Left colon (tissue), 2 donors: ENCODE data around the gene CACNA2D3. TPM values are rescaled to one million over a fixed set of nuclear protein-coding genes. Genes with fewer than 3 reads are reported as not detected.

ENCODE experiments used
- ATAC-seq: fragments of 200-7000 bp; cut with Tn5 transposase; one replicate; pipeline ENCODE4 v1.9.1; 2020; ENCODE audit warnings: mild to moderate bottlenecking, moderate library complexity
- DNase-seq, 2 donors: peaks; one replicate each; pipeline ENCODE4 v3.0.0-alpha.2; 2020
- intact Hi-C, 2 donors: fragments of 100-400 bp; cut with DNase I in 1 of 2; cut with micrococcal nuclease in 1 of 2; formaldehyde crosslinking; loops; one replicate each; pipeline versions ENCODE4 v1.11.2 to v1.14.0; 2022; cut with DNase I, micrococcal nuclease
- total RNA-seq, 2 donors: library from RNA; stranded (reverse); fragmentation: NEBNext Ultra II Directional; extraction: Animal tissue kit (Norgen Biotek cat#: 25700); gene quantifications; one replicate each; pipeline ENCODE4 v1.2.1, GENCODE V29; 2021
- donor health status: DM: no; HTN: no; CAD: no.
- donor health status: DM: yes; HTN: yes; CAD: no.

Gene CACNA2D3
- total RNA-seq, 2 donors from 2014 or later, result 0.24 to 0.64 TPM

DNA sequence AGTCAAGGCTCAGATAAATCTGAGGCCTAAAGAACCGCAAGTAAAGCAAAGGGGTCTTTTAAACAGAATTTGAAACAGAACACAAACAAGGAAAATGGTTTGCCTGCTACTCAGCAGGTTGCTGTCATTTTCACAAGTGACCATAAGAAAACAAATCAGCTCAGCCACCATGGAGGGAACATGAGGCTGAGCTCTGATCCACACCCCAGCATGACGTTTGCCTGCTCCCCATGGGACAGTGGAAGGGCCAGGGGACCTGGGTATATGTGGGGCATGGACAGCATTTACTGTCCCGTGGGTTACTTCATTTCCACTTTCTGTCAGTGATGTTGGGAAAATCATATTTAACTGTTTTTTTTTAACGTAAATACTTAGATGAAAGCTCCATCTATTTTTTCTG lies 434.3 kb downstream of the CACNA2D3 start:
- intact Hi-C loops, result no loop called here
- ATAC-seq (no peak), DNase-seq (no peak)

DNA sequence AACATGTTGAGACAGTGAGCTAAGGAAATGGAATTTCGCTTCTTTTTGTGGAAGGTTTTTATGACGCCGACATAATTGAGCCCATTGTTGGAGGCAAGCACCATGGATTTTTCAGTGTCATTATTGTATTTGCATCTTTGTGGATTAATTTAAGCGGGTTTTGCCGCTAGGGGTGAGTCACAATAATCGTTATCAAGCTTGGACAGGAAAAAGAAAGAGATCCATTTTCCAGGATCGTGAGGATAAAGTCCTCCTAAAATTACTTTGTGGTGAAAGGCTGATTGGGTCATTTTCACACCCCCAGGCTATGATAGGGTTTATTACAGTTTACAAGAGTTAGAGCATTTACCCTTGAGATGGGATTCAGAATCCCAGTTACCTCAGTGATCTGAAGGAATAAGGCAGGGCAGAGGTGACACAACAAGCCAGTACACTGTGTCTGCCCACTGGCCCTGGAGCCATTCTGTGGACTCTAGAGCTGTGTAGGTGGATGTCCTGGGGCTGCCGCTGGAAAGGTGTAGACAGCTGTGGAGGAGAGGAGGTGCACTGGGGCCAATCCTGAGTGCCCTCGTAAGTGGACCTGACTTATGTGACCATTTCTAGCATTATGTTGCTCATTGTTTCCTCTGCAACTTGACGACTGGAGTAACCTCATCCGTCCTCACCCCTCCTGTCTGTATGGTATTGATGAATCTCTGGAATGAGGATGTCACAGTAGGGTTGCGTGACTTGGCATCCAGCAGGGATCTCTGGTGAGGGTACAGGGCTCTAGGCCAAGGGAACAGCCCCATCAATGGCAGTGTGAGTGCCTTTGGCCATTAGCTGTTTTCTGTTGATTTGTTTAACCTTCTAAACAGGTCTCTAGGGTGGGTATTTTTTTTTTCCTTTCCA lies 435.4 kb downstream of the CACNA2D3 start:
- intact Hi-C loops, result no loop called here
- no peak for DNase-seq
- ATAC-seq, result no peak

DNA sequence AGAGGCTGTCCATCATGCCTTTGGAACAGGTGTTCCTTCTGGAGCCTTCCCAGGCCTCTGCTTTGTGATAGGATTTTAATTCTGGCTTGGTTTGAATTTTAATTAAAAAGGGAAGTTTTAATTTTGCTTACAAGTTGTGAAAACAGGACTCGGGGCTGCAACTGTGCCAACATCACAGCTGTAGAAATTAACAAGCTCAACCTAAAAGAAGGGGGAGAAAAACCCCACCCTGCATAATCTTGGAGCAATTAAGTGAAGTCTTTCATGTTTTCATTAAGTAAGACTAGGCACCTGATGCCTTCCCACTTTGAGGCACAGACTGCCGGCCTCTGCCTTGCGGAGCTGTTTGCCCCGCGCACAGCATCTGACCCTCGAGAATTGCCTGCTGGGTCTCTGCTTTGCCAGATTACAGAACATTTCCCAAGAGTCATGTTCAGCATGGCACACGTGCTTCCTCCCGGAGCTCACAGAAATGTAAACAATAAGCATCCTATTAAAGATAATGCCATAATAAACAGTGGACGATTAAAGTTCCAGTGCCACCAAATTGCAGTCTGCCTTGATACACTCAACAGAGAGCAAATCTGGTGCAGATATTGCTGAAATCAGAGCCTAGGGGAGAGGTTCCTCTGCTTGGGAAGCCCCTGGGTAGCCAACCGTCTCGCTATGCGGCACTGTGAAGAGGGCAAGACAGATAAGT lies 441.3 kb downstream of the CACNA2D3 start:
- ATAC-seq (no peak), DNase-seq (no peak)
- intact Hi-C loops, result no loop called here

DNA sequence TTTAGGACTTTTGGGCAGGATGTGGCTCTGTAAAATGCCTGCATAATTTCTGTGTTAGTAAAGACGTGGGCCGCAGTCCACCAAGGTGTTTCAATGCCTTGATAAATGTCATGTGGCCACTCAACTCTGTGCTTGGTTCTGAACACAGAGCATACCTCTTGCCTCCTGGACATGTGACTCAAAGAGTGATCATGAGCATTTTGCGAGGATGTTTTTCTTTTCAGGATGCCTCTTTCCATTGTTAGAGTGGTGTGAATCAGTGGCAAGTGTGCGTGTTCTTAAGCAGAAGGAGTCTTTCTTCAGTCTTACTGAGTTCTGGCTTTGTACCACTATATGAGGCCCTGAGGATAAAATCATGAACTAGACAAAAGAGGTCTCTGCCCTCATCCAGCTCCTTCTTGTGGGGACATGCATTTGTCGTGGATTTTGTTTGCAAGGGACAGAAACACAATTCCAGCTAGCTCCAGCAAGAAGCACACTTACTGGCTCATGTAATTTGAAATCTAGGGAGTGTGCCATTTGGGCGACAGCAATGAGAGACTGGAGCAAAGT lies 442.1 kb downstream of the CACNA2D3 start:
- no peak for ATAC-seq
- intact Hi-C loops, result no loop called here
- no peak for DNase-seq

DNA sequence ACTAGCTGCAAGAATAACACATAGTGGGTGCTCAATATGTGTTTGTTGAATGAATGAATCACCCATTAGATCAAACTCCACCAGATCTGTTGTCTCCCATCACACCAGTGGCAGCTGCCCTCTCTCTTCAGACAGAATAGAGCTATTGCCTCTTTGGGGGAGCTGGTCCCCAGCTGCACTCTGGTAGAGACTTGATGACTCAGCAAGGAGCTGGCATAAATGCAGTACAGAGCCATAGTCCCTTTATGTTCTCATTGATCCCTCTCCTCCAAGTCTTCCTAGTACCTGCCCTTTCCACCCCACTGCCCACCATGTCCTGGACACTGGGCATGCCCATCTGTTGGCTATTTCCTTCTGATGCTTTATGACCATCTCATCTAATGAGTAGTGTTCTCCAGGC lies 443.6 kb downstream of the CACNA2D3 start:
- ATAC-seq, result no peak
- intact Hi-C loops, result no loop called here
- DNase-seq, result no peak

DNA sequence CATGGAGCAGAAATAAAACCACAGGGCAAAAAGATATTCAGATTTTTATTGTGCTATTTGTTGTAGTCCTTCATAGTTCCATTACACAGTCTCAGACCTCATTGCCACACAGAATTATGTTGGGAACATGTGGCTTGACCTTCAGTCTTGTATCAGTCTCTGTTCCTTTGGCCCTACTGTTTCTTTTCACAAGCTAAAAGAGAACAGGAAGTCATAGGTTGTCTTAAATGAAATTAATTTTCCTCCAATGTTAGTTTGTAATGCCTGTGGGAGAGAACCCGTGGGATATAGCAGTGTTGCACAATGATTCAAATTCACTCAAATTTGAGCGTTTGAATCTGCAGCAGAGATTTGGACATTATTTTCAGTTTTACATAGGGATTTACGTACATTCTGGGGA lies 445.6 kb downstream of the CACNA2D3 start:
- no peak for DNase-seq
- intact Hi-C loops, result no loop called here
- no peak for ATAC-seq

DNA sequence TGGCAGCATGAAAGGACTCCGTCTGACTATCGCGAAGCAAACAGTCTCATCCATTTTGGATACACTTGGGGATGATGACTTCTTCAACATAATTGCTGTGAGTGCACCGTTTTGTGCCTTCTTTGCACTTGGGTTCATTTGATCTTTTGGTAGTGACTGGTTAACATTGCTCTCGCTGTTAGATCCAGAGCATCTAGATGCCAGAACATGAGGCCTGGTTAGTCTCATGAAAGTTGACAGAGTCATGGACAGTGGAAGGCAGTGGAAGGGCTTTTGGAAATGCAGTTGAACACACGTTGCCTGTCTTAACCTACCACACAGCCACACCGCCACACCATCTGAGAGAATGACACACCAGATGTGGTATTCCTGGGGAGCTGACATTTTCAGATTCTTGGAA lies 447.7 kb downstream of the CACNA2D3 start:
- intact Hi-C loops, result no loop called here
- DNase-seq (no peak), ATAC-seq (no peak)

DNA sequence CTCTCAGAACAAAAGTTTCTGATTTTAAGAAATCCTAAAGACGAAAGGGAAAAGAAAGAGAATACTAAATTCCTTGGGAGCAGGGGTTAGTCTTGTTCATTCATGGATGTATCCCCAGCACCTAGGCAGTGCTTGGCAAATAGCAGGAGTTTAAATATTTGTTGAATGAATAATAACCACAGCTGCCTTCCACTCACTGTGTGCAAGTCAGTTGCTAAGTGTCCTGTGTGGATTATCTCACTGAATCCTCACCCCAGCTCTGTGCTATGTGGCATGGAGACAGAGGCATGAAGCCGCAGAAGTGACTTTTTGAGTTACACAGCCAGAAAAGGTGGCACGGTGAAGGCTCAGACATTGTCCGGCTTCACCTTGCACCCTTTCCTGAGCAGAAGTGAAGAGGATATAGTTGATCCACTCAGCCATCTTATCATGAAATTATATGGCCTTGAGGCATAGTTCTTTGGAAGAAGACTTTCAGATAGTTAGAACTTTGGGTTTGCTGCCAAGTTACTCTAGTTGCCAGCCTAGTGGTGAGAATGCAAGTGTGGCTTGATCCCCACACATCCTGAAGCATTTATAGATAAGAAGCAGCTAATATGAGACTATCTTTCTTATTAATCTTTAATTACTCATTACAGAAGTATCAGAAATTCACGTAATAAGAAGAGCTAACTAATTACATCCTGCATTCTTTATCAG lies 450.0 kb downstream of the CACNA2D3 start:
- no peak for DNase-seq
- no peak for ATAC-seq
- intact Hi-C loops, result no loop called here

DNA sequence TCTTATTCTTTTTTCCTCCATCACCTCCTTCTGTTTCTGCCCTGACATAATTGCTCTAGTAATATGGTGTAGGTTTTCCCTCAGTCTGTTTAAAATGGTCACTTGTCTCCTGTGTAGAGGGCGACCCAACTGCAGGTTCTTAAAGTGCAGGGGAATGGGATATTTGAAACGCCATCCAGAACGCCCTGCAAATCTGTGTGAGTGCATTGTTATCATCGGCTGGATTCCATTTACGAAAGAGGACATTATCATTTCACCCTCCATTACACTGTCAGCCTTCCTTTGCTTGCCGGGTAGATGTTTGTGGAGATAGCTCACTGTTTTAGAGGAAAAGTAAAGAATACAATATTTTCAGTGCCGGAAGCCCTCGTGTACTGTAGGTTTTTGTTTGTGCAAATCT lies 451.5 kb downstream of the CACNA2D3 start:
- intact Hi-C loops, result no loop called here
- ATAC-seq (no peak), DNase-seq (no peak)

DNA sequence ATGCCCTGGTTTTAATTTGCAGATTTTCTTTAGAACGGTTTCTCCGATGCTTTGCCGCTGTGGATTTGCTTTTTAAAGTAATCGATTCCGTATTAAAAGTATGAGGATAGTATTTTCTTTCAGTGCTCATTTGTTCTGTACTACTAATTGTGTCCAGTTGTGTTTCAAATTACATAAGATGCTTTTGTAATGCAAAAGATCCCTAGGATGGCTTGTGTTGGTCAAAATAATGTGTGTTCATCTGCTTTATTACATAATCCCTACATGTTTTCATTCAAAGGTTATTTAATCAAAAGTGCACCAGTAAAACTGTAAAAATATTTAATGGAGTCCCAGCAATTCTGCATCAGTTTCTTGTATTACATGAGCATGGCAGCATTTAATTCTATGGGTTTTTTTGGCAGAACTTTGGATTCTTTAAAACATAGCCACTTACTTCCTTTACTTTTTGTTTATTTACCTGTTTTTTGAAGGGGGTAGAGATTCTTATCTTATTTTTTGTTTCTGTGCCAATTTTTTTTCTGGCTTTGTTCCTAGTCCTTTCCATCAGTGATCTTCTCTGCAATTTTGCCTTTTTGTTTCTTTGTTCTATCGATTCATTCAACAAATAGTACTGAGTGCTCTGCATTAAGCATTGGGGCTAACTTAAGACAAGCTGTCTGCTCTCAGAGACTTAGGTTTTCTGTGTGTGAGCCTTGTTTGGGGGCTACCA lies 452.7 kb downstream of the CACNA2D3 start:
- ATAC-seq, result no peak
- DNase-seq, result no peak
- intact Hi-C loops, result no loop called here

DNA sequence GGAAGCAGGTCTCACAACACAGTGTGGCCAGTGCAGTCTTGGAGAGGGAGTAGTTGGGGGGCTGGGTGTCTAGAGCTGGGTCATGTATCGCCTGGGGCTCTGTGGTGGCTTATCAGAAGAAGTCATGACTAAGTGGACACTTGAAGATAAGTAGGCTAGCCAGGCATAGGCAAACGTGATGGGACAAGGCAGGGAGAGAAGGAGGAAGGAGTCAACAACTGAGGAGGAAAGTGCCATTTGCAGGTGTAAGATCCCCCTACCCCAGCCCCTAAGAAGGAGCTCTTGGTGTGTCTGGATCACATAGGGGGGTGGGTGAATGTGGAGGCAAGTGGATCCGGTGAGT lies 453.2 kb downstream of the CACNA2D3 start:
- intact Hi-C loops, result no loop called here
- DNase-seq, result no peak
- ATAC-seq, result no peak

DNA sequence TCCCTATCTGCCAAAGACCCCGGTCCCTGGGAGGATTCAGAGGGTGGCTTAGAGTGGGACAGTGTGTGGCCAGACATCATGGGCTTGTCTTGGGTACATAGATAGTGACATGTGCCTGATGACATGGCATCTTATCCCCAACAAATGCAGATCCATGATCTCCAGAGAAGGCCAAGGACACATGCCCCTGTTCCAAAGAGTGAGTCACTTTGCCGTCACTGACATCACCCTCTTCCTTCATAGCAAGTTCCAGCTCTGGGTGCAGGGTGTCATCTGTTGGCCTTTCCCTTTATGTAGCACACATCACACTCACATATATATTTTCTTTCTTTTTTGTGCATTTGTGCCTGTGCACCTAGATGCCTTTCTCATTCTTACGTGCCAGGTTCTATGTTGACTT lies 455.0 kb downstream of the CACNA2D3 start:
- intact Hi-C loops, result no loop called here
- DNase-seq (no peak), ATAC-seq (no peak)

DNA sequence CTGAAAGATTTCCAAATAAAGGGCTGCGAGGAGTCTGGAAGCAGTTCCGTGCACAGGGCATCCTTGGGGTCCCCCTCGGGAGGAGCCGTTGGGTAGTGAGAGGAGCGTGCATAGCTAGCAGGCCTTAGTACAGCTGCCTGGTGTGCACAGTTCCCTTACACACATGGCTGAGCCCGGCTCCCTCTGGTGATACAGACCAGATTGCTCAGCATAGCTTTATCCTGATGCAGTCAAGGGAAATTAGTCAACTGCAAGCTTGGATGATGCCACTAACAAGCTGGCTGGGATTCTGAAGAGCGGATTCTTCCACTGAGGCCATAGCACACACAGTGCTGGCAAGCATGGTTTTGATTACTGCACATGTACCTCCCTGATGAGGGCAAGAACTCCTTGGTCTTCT lies 456.1 kb downstream of the CACNA2D3 start:
- DNase-seq, result no peak
- intact Hi-C loops, result no loop called here
- ATAC-seq, result no peak

DNA sequence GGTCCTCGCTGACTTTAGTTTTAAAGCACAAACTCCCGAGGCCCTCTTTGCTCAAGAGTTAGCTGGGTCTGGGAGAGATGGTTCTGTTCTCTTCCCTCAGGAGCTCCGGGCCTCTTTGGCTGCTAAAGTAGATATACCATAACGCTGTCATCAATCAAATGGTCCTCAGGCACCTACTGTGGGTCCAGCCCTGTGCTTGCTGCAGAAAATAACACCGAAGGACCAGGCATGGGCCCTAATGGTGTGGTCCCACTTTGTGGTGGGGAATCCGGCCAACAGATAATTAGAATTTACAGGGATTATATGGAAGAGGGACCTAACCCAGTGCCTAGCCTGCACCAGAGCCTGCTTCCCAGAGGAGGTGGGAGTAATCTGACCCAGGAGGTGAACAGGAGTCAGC lies 458.1 kb downstream of the CACNA2D3 start:
- DNase-seq, result no peak
- no peak for ATAC-seq
- intact Hi-C loops, result no loop called here

DNA sequence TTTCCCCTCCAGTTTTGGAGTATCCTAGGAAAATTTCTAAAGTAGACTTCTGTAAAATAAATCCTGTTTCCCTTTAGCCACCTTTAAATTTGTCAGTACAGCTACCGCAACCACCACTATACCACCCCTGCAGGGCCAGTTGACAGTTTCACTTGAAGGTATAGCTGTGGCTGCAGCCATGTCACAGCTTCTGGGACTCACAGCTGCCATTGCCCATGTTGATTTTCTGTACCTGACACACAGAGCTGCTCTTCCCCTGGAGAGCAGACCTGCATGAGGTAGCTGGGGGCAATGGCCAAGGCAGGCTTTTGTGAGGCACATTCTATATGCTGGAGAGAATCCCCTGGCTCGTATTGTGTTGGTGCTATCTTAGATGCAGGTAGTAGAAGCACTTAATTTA lies 460.1 kb downstream of the CACNA2D3 start:
- no peak for DNase-seq
- no peak for ATAC-seq
- intact Hi-C loops, result no loop called here

DNA sequence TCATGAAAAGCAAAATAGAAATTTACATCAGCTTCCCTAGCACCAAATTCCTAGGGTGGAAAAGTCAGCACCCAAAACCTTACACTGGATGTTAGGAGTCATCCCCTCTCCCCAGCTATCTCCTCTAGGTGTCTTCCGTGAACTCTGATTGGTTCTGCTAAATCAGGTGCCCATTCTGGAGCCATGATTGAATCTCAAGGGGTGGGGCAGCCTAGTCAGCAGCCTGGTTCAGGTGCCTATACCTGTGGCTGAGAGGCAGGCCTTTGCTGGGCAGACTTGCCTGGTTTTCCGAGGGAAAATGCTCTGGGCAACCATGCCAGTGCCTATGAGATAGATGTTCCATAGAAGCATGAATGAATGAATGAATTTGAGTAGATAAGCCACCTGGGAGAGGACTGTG lies 468.8 kb downstream of the CACNA2D3 start:
- intact Hi-C loops, result no loop called here
- ATAC-seq (no peak), DNase-seq (no peak)

DNA sequence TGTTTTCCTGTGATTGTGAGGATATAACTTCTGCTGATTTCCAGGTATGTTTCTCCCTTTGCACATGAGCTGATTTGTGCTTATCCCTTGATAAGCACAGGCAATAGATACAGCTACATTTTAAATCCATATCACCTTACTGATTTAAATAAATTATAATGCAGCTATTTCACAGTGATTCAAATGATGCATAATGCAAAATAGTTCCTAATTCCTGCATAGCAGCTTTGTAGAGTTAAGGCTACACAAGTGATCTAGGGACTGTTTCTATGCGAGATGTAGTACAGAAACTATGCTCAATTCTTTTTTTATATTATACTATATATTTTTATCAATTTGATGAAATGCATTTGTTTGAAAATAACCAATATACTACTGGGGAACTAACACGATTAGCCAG lies 471.3 kb downstream of the CACNA2D3 start:
- DNase-seq (no peak), ATAC-seq (no peak)
- intact Hi-C loops, result no loop called here

DNA sequence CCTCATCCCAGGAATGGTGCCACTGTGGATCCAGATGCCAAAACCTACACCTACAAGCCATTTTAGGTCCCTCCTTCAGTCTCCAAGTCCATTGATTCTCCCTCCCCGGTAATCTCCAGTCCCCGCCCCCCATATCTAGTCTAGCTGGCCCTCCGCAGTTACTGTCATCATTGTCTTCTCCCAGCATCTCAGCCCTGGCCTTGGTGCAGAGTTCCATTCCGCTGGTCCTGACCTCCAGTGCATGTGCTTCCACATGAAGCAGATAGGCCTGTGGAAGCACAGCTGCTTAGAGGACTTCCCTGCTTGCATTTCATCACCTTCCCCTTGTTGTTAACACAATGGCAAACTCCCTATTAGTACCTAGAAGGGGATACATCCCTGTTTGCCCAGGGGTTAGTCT lies 473.7 kb downstream of the CACNA2D3 start:
- ATAC-seq, result no peak
- DNase-seq, result no peak
- intact Hi-C loops, result no loop called here

DNA sequence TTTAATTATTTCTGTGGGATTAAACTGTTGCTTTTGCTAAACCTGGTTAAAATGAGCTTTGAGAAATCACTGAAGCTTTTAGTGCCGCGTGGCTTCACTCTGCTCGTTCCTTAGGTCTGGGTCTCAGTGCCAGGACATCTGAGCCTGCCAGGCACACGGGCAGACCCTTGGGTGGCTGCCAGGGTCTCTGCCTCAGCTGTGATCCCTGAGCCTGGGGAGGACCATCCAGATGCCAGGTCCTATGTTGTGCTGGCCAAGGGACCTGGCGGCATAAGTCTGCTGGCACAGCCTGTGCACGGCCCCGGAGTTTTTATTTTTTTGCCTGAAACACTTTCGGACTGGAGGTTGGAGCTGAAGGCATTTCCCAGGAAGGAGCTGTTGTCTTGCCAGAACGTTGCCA lies 477.4 kb downstream of the CACNA2D3 start:
- ATAC-seq (no peak), DNase-seq (no peak)
- intact Hi-C loops, result no loop called here
